PC-3 (cell line): ENCODE data around the gene CEP128.

ENCODE experiments used
- EZH2 ChIP-seq: fragments of 300-600 bp; sonication (generic); IDR thresholded peaks from one replicate; pipeline ENCODE4 v1.6.1; 2017; ENCODE audit warnings: antibody characterized with exemption, mild to moderate bottlenecking, low read length; ENCODE audit not compliant: unreplicated experiment
- TF ChIP-seq, protein P1 (sequence below): fragments of 300-600 bp; sonication (generic); conservative IDR thresholded peaks from 2 replicates; pipeline ENCODE4 v1.5.1; 2017; ENCODE audit warnings: antibody characterized with exemption, low read depth, mild to moderate bottlenecking, low read length

- no peak for TF ChIP-seq EZH2
- TF ChIP-seq, protein P1, sequence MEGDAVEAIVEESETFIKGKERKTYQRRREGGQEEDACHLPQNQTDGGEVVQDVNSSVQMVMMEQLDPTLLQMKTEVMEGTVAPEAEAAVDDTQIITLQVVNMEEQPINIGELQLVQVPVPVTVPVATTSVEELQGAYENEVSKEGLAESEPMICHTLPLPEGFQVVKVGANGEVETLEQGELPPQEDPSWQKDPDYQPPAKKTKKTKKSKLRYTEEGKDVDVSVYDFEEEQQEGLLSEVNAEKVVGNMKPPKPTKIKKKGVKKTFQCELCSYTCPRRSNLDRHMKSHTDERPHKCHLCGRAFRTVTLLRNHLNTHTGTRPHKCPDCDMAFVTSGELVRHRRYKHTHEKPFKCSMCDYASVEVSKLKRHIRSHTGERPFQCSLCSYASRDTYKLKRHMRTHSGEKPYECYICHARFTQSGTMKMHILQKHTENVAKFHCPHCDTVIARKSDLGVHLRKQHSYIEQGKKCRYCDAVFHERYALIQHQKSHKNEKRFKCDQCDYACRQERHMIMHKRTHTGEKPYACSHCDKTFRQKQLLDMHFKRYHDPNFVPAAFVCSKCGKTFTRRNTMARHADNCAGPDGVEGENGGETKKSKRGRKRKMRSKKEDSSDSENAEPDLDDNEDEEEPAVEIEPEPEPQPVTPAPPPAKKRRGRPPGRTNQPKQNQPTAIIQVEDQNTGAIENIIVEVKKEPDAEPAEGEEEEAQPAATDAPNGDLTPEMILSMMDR, result no peak
These were observed at the start of gene CEP128 for GRCh38 chr14:80941241-80942185.
